Nephron (organoid): ENCODE results near the gene ATRIP.
A peak's percentile ranks its signal among the peaks of the same experiment; 100 is the strongest.

Experiments
- H3K27ac Mint-ChIP-seq, 3 experiments: 2 replicates each; pipeline ENCODE4 v1.8.0; 2020; ENCODE audit warnings: mixed read lengths in 3 of 3, mild to moderate bottlenecking in 2 of 3, moderate library complexity in 1 of 3
- H3K27me3 Mint-ChIP-seq: 2 replicates; pipeline ENCODE4 v1.8.0; 2021; ENCODE audit warnings: low read depth, mild to moderate bottlenecking, moderate library complexity, mixed read lengths
- H3K36me3 Mint-ChIP-seq: 2 replicates; pipeline ENCODE4 v1.8.0; 2020; ENCODE audit warnings: low read depth, mixed read lengths
- H3K4me1 Mint-ChIP-seq: 2 replicates; pipeline ENCODE4 v1.8.0; 2020; ENCODE audit warnings: mixed read lengths
- H3K4me3 Mint-ChIP-seq, 3 experiments: 2 replicates each; pipeline ENCODE4 v1.8.0; 2020; ENCODE audit warnings: mild to moderate bottlenecking in 3 of 3, mixed read lengths in 3 of 3, moderate library complexity in 2 of 3
- H3K9me3 Mint-ChIP-seq: 2 replicates; pipeline ENCODE4 v1.8.0; 2020; ENCODE audit warnings: mixed read lengths
- CTCF ChIP-seq, 3 experiments: fragments of 200-600 bp; sonication (generic); IDR thresholded peaks; one replicate each; pipeline ENCODE4 v1.5.0; 2021; ENCODE audit warnings: antibody characterized with exemption in 3 of 3; ENCODE audit not compliant: unreplicated experiment in 3 of 3

Gene ATRIP

GRCh38 chr3:48486952-48487351 is 40.4 kb downstream of the ATRIP start:
- H3K4me1 Mint-ChIP-seq = no peaks in the 10 kb centered on the region
- H3K27ac Mint-ChIP-seq = no peak overlapping the region
- no peak for TF ChIP-seq CTCF (IDR thresholded peaks at IDR 0.05; ENCODE audit: unreplicated experiment in 3 of 3)
- no peaks in the 10 kb centered on the region for H3K36me3 Mint-ChIP-seq
- no peaks in the 10 kb centered on the region for H3K9me3 Mint-ChIP-seq
- no peak overlapping the region for H3K4me3 Mint-ChIP-seq
- H3K27me3 Mint-ChIP-seq = no peaks in the 10 kb centered on the region

DNA sequence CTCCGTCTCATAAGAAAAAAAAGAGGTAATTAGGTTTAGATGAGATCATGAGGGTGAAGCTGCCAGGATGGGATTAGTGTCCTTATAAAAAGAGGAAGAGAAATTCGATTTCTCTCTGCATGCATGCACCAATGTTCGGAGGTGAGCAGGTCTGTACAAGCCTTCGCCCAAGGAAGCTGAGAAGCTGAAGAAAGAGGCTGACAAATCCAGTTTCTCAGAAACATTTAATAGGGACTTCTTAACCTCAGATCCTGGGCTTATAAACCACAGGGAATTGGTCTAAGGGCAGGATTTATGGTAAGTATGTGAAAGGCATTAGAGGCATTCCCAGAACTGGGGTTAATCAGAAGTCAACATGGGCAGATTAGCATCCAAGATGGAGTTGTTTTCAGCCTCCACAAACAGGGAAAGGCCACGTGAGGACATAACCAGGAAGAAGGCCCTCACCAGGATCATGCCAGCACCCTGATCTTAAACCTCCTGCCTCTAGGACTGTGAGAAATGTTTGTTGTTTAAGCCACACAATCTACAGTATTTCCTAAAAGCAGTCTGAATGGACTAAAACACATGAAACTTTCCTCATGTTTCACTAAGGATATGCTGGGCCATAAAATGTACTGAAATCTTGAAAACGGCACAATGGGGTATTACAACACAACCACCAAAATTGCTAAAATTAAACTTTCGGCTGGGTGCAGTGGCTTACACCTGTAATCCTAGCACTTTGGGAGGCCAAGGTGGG is 46.1 kb downstream of the ATRIP start:
- H3K27me3 Mint-ChIP-seq = no peaks in the 10 kb centered on the region
- TF ChIP-seq CTCF (IDR thresholded peaks at IDR 0.05; ENCODE audit: unreplicated experiment in 3 of 3) = no peak
- no peaks in the 10 kb centered on the region for H3K9me3 Mint-ChIP-seq

GRCh38 chr3:48493203-48493501 is 46.6 kb downstream of the ATRIP start:
- Mint-ChIP-seq H3K9me3 (no peaks in the 10 kb centered on the region), H3K4me1 (no peaks in the 10 kb centered on the region), H3K4me3 (no peak overlapping the region), H3K36me3 (peaks cover 19% of the 10 kb centered on the region), H3K27ac (no peak overlapping the region), H3K27me3 (no peaks in the 10 kb centered on the region)
- TF ChIP-seq CTCF (IDR thresholded peaks at IDR 0.05; ENCODE audit: unreplicated experiment in 3 of 3) = no peak

More for the DNA sequence above, 46.1 kb downstream of the ATRIP start:
- H3K4me3 Mint-ChIP-seq = no peak overlapping the region
- no peaks in the 10 kb centered on the region for H3K4me1 Mint-ChIP-seq
- H3K36me3 Mint-ChIP-seq = peaks cover 14% of the 10 kb centered on the region
- H3K27ac Mint-ChIP-seq = peak overlapping the region in 1 of 3 experiments; percentile 52

DNA sequence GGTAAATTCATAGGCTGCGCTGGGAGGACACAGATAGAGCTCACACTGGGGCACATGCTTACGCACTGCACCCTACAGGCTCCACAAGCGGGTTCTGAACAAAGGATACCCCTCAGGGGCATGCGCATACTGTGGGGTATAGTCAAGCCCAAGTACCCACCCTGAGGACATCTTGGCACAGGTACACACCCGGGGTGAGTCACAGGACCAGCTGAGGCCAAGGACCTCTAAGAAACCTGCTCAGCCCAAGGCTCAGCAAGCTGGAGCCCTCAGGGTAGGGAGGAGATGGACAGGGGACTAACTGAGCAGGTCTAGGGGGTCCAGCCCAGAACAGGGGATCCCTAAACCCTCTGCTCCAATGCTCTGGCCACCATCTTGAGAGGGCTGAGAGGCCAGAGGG is 54.1 kb downstream of the ATRIP start:
- no peak for TF ChIP-seq CTCF (IDR thresholded peaks at IDR 0.05; ENCODE audit: unreplicated experiment in 3 of 3)
- Mint-ChIP-seq H3K27me3 (no peaks in the 10 kb centered on the region), H3K36me3 (peaks cover 18% of the 10 kb centered on the region), H3K27ac (peak overlapping the region in 2 of 3 experiments; percentile 35 to 43), H3K9me3 (no peaks in the 10 kb centered on the region), H3K4me3 (no peak overlapping the region), H3K4me1 (no peaks in the 10 kb centered on the region)

DNA sequence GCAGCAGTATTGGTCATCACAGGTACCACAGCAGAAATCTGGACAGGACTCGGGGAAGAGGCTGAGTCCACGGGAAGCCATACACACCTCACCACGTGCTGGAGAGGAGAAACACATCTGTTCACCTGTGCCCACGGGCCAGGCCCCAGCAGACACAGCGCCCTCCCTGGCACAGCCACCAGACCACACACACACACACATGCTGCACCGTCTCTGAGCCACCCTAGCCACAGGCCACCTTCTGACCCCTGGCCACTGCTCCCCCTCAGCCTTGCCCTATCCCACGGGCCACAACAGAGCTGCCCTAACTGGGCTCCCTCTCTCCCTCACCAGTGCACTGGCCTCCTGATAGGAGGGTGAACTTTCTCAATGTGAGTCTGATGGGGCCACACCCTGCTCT is 54.7 kb downstream of the ATRIP start:
- peaks cover 18% of the 10 kb centered on the region for H3K36me3 Mint-ChIP-seq
- peak overlapping the region in 1 of 3 experiments; percentile 46 for H3K4me3 Mint-ChIP-seq

More for the DNA sequence above, 54.7 kb downstream of the ATRIP start:
- Mint-ChIP-seq H3K4me1 (no peaks in the 10 kb centered on the region), H3K27ac (peak overlapping the region in 1 of 3 experiments; percentile 28), H3K27me3 (no peaks in the 10 kb centered on the region), H3K9me3 (no peaks in the 10 kb centered on the region)
- no peak for TF ChIP-seq CTCF (IDR thresholded peaks at IDR 0.05; ENCODE audit: unreplicated experiment in 3 of 3)
